Measurements from ENCODE around the gene ZNF521. TPM values are rescaled to one million over a fixed set of nuclear protein-coding genes. Genes with fewer than 3 reads are reported as not detected.

The ZNF521 gene
- total and polyA plus RNA-seq, 2 donors (not counting 3 experiments of a cell fraction or from before 2014, with no cell fraction given), result 111 to 168 TPM

GRCh38 chr18:25153426-25153825, 198.5 kb downstream of the ZNF521 start:
- Histone ChIP-seq H3K79me2 (ENCODE audit: control insufficient read depth, insufficient read depth, low read length) (no peaks in the 10 kb centered on the region), H2AFZ (ENCODE audit: low read depth, low read length) (no peak overlapping the region), H3K9me3 (replicated peaks; ENCODE audit: control insufficient read depth, insufficient read depth, low read length) (no peaks in the 10 kb centered on the region), H3K4me2 (ENCODE audit: insufficient read depth, low read length) (no peak overlapping the region), H3K9me1 (replicated peaks; ENCODE audit: control insufficient read depth, extremely low read depth, insufficient read depth, low read length) (no peaks in the 10 kb centered on the region), H3K27ac (ENCODE audit: insufficient read depth, low read depth, low read length) (no peak overlapping the region), H3K27me3 (ENCODE audit: control insufficient read depth in 2 of 2, insufficient read depth in 2 of 2, low read length in 2 of 2) (no peaks in the 10 kb centered on the region), H3K36me3 (ENCODE audit: control insufficient read depth in 2 of 2, extremely low read depth in 1 of 2, insufficient read depth in 2 of 2, low read length in 2 of 2) (peaks cover 2 to 10% of the 10 kb centered on the region in 2 experiments), H3K4me3 (replicated peaks in 1 of 3; ENCODE audit: insufficient read depth in 1 of 3, low read depth in 1 of 3, low read length in 3 of 3) (no peak overlapping the region), H4K20me1 (replicated peaks; ENCODE audit: control insufficient read depth, extremely low read depth, insufficient read depth, low read length) (no peaks in the 10 kb centered on the region), H3K9ac (replicated peaks; ENCODE audit: extremely low read depth, insufficient read depth, low read length) (no peak overlapping the region), H3K4me1 (ENCODE audit: control insufficient read depth, extremely low read depth, insufficient read depth, low read length) (no peaks in the 10 kb centered on the region)
- intact Hi-C loops (cut with micrococcal nuclease) (no loop called here), dilution Hi-C loops (cut with MboI; ENCODE audit: extremely low pct_ligation_motif_present, low sequenced_read_pairs) (no loop called here)
- TF ChIP-seq GATA2 (IDR thresholded peaks at IDR 0.05; ENCODE audit: insufficient read depth, insufficient read length, low read depth, low read length) (no peak), EZH2 (IDR thresholded peaks at IDR 0.05; ENCODE audit: borderline replicate concordance, low read depth, low read length, severe bottlenecking) (no peak), MAX (IDR thresholded peaks at IDR 0.05; ENCODE audit: insufficient read depth, insufficient read length) (no peak), MYC (IDR thresholded peaks at IDR 0.05; ENCODE audit: low read depth, low read length) (no peak), POLR2AphosphoS5 (IDR thresholded peaks at IDR 0.05; ENCODE audit: insufficient read depth, low read depth, low read length) (no peak), POLR2A (IDR thresholded peaks at IDR 0.05; ENCODE audit: low read depth, low read length) (no peak)
- DNase-seq (ENCODE audit: low read depth, low spot score) (no peak), FAIRE-seq (no peak)
- ChIA-PET POLR2A (interaction anchor here (0.9 kb wide), 1 partner anchor 76 kb away, joined by 5 read pairs; no protein-coding TSS in a partner anchor), CTCF (no interaction called here)
- BruUV-seq (replicated peaks), result no TSS peak

GRCh38 chr18:25147877-25148488, 204.0 kb downstream of the ZNF521 start:
- Histone ChIP-seq H3K36me3 (ENCODE audit: control insufficient read depth in 2 of 2, extremely low read depth in 1 of 2, insufficient read depth in 2 of 2, low read length in 2 of 2) (peaks cover 2 to 4% of the 10 kb centered on the region in 2 experiments), H3K9ac (replicated peaks; ENCODE audit: extremely low read depth, insufficient read depth, low read length) (no peak overlapping the region), H3K27ac (ENCODE audit: insufficient read depth, low read depth, low read length) (no peak overlapping the region), H3K4me2 (ENCODE audit: insufficient read depth, low read length) (no peak overlapping the region), H3K9me3 (replicated peaks; ENCODE audit: control insufficient read depth, insufficient read depth, low read length) (no peaks in the 10 kb centered on the region), H4K20me1 (replicated peaks; ENCODE audit: control insufficient read depth, extremely low read depth, insufficient read depth, low read length) (no peaks in the 10 kb centered on the region), H3K27me3 (ENCODE audit: control insufficient read depth in 2 of 2, insufficient read depth in 2 of 2, low read length in 2 of 2) (no peaks in the 10 kb centered on the region), H3K4me1 (ENCODE audit: control insufficient read depth, extremely low read depth, insufficient read depth, low read length) (peaks cover 2% of the 10 kb centered on the region), H2AFZ (ENCODE audit: low read depth, low read length) (no peak overlapping the region), H3K79me2 (ENCODE audit: control insufficient read depth, insufficient read depth, low read length) (no peaks in the 10 kb centered on the region), H3K4me3 (replicated peaks in 1 of 3; ENCODE audit: insufficient read depth in 1 of 3, low read depth in 1 of 3, low read length in 3 of 3) (no peak overlapping the region), H3K9me1 (replicated peaks; ENCODE audit: control insufficient read depth, extremely low read depth, insufficient read depth, low read length) (no peaks in the 10 kb centered on the region)
- dilution Hi-C loops (cut with MboI; ENCODE audit: extremely low pct_ligation_motif_present, low sequenced_read_pairs) (no loop called here), intact Hi-C loops (cut with micrococcal nuclease) (loop anchor here (5.0 kb wide), 1 partner anchor 204 kb away; the partner anchor contains the start of gene ZNF521)
- no peak for FAIRE-seq
- DNase-seq (ENCODE audit: low read depth, low spot score), result no peak
- BruUV-seq (replicated peaks), result no TSS peak
- CTCF ChIA-PET, result no interaction called here
- POLR2A ChIA-PET, result no interaction called here
- TF ChIP-seq EZH2 (IDR thresholded peaks at IDR 0.05; ENCODE audit: borderline replicate concordance, low read depth, low read length, severe bottlenecking) (no peak), GATA2 (IDR thresholded peaks at IDR 0.05; ENCODE audit: insufficient read depth, insufficient read length, low read depth, low read length) (no peak), POLR2AphosphoS5 (IDR thresholded peaks at IDR 0.05; ENCODE audit: insufficient read depth, low read depth, low read length) (no peak), POLR2A (IDR thresholded peaks at IDR 0.05; ENCODE audit: low read depth, low read length) (no peak), JUN (IDR thresholded peaks at IDR 0.05; ENCODE audit: borderline replicate concordance, insufficient read depth, insufficient read length, low read depth) (no peak), FOS (IDR thresholded peaks at IDR 0.05; ENCODE audit: borderline replicate concordance, insufficient read depth, low read length) (no peak), MAX (IDR thresholded peaks at IDR 0.05; ENCODE audit: insufficient read depth, insufficient read length) (no peak), CTCF (IDR thresholded peaks at IDR 0.05; ENCODE audit: extremely low read depth in 1 of 2, insufficient read depth in 1 of 2, low read depth in 1 of 2, low read length in 2 of 2) (no peak), MYC (IDR thresholded peaks at IDR 0.05; ENCODE audit: low read depth, low read length) (no peak)

Data from endothelial cell of umbilical vein (primary cell).